ENCODE measurements around the gene RAB3IL1.

RAB3IL1 gene

GRCh38 chr11:61918938-61919704, 1.8 kb upstream of the RAB3IL1 start:
- no peak for DNase-seq

- no peak for DNase-seq
Measured at GRCh38 chr11:61918251-61918937, 1.0 kb upstream of the RAB3IL1 start.

GRCh38 chr11:61916737-61917333, 531 bp downstream of the RAB3IL1 start:
- no peak for DNase-seq

- no peak for DNase-seq
Measured at GRCh38 chr11:61914471-61915171, 2.7 kb downstream of the RAB3IL1 start.

GRCh38 chr11:61913699-61914395, 3.5 kb downstream of the RAB3IL1 start:
- DNase-seq = no peak

GRCh38 chr11:61912991-61913698, 4.2 kb downstream of the RAB3IL1 start:
- no peak for DNase-seq

- DNase-seq = no peak
Measured at GRCh38 chr11:61912530-61912898, 4.9 kb downstream of the RAB3IL1 start.

- DNase-seq = no peak
Measured at GRCh38 chr11:61911701-61912529, 5.5 kb downstream of the RAB3IL1 start.

- no peak for DNase-seq
Measured at GRCh38 chr11:61911128-61911700, 6.2 kb downstream of the RAB3IL1 start.

- no peak for DNase-seq
Measured at GRCh38 chr11:61910187-61911127, 6.9 kb downstream of the RAB3IL1 start.

- DNase-seq = no peak
Measured at GRCh38 chr11:61908730-61909316, 8.5 kb downstream of the RAB3IL1 start.

- no peak for DNase-seq
Measured at GRCh38 chr11:61907871-61908729, 9.3 kb downstream of the RAB3IL1 start.

- no peak for DNase-seq
Measured at GRCh38 chr11:61907282-61907681, 10.1 kb downstream of the RAB3IL1 start.

- DNase-seq = no peak
Measured at GRCh38 chr11:61906522-61906909, 10.8 kb downstream of the RAB3IL1 start.

- DNase-seq = no peak
Measured at GRCh38 chr11:61905801-61906521, 11.4 kb downstream of the RAB3IL1 start.

- DNase-seq = no peak
Measured at GRCh38 chr11:61905067-61905696, 12.2 kb downstream of the RAB3IL1 start.

- no peak for DNase-seq
Measured at GRCh38 chr11:61904539-61905048, 12.8 kb downstream of the RAB3IL1 start.

Measured in NCI-H446 (cell line).